Activated gamma-delta T cell treated with Interleukin-2 at 50 U/mL for 16 hours (primary cell): Measurements from ENCODE around the gene MIOS.
"Not testable (repeated sequence)": the region's sequence is repeated elsewhere in the genome, so short reads cannot be mapped to it uniquely, and the experiment has no call there.

Experiments used
- DNase-seq: peaks from one replicate; pipeline ENCODE4 v3.0.0-alpha.2; 2020

Gene MIOS

GRCh38 chr7:7651479-7651878, 84.8 kb downstream of the MIOS start:
- DNase-seq: no peak

- DNase-seq: no peak
Observed at GRCh38 chr7:7652798-7653540, 86.3 kb downstream of the MIOS start.

- no peak for DNase-seq
Observed at GRCh38 chr7:7653593-7654187, 87.0 kb downstream of the MIOS start.

GRCh38 chr7:7654964-7655715, 88.5 kb downstream of the MIOS start:
- DNase-seq: no peak

GRCh38 chr7:7656459-7656858, 89.8 kb downstream of the MIOS start:
- DNase-seq: not testable (repeated sequence)
